NB4 (cell line): Measurements from ENCODE around the gene TMEM101.
"Not testable (repeated sequence)": the region's sequence is repeated elsewhere in the genome, so short reads cannot be mapped to it uniquely, and the experiment has no call there.

Experiments
- DNase-seq: peaks from one replicate; pipeline ENCODE4 v3.0.0; 2010; ENCODE audit warnings: low read depth
- H3K4me3 ChIP-seq: one replicate; pipeline ENCODE4 v1.5.1; 2011; ENCODE audit warnings: mild to moderate bottlenecking, low read depth, low read length, moderate library complexity
- MYC ChIP-seq: IDR thresholded peaks from 2 replicates; pipeline ENCODE4 v1.6.1; 2011; ENCODE audit warnings: low read depth, low read length
- POLR2A ChIP-seq: IDR thresholded peaks from 2 replicates; pipeline ENCODE4 v1.6.1; 2011; ENCODE audit warnings: mild to moderate bottlenecking; ENCODE audit not compliant: insufficient read length; ENCODE audit errors: extremely low read depth
- TF ChIP-seq, protein P1 (sequence below): IDR thresholded peaks from 2 replicates; pipeline ENCODE4 v1.6.1; 2011; ENCODE audit warnings: low read depth, low read length
- TF ChIP-seq, protein P2 (sequence below): IDR thresholded peaks from one replicate; pipeline ENCODE4 v1.5.1; 2012; ENCODE audit warnings: low read depth, low read length

TMEM101 gene

DNA sequence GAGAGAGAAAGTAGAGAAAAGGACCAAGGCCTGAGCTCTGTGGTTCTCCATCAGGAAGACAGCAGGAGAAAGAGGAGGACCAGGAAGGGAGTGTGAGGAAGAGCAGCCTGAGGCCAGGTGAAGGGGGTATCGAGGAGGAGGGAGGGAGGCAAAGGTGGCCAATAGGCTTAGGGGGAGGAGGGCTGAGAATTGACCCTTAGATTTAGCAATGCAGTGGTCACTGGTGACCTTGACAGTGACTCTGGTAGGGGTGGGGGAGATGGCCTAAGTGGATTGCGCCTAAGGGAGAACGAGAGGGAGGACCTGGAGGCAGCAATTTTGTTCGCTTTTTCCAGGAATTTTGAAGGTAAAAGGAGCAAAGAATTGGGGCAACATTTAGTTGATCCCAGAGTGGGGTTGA lies 15.7 kb downstream of the TMEM101 start:
- H3K4me3 ChIP-seq: no peak overlapping the region
- TF ChIP-seq POLR2A (no peak), MYC (no peak)
- TF ChIP-seq, protein P1, sequence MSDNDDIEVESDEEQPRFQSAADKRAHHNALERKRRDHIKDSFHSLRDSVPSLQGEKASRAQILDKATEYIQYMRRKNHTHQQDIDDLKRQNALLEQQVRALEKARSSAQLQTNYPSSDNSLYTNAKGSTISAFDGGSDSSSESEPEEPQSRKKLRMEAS: no peak
- TF ChIP-seq, protein P2, sequence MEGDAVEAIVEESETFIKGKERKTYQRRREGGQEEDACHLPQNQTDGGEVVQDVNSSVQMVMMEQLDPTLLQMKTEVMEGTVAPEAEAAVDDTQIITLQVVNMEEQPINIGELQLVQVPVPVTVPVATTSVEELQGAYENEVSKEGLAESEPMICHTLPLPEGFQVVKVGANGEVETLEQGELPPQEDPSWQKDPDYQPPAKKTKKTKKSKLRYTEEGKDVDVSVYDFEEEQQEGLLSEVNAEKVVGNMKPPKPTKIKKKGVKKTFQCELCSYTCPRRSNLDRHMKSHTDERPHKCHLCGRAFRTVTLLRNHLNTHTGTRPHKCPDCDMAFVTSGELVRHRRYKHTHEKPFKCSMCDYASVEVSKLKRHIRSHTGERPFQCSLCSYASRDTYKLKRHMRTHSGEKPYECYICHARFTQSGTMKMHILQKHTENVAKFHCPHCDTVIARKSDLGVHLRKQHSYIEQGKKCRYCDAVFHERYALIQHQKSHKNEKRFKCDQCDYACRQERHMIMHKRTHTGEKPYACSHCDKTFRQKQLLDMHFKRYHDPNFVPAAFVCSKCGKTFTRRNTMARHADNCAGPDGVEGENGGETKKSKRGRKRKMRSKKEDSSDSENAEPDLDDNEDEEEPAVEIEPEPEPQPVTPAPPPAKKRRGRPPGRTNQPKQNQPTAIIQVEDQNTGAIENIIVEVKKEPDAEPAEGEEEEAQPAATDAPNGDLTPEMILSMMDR: no peak
- DNase-seq: no peak

DNA sequence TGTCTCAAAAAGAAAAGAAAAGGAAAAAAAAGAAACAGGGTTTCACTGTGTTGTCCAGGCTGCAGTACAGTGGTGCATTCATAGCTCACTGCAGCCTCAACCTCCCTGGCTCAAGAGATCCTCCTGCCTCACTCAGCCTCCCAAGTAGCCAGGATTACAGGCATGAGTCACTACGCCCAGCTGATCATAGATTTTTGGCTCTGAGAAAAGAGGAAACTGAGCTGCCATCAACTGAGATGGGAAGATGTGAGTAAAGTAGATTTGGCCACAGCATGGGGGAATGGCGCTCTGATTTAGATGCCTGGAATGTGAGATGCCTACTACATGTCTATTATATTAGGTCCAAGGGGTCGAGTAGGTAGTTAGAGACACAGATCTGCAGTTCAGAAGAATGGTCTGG lies 16.2 kb downstream of the TMEM101 start:
- H3K4me3 ChIP-seq: no peak overlapping the region
- TF ChIP-seq MYC (no peak), POLR2A (no peak)
- TF ChIP-seq, protein P2: no peak
- TF ChIP-seq, protein P1: no peak
- peak; percentile 65 for DNase-seq

DNA sequence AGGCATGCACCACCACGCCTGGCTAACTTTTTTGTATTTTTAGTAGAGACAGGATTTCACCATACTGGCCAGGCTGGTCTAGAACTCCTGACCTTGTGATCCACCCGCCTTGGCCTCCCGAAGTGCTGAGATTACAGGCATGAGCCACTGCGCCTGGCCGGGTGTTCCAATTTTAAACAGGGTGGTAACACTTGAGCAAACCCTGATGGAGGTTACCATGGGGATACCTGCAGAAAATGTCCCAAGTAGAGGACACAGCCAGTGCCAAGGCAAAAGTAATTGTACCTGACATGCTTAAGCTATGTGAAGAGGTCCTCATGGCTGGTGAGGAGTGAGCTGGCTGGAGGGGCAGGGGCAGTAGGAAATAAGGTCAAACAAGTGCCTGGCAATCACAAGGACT lies 17.6 kb downstream of the TMEM101 start:
- DNase-seq, H3K4me3 ChIP-seq: not testable (repeated sequence)

DNA sequence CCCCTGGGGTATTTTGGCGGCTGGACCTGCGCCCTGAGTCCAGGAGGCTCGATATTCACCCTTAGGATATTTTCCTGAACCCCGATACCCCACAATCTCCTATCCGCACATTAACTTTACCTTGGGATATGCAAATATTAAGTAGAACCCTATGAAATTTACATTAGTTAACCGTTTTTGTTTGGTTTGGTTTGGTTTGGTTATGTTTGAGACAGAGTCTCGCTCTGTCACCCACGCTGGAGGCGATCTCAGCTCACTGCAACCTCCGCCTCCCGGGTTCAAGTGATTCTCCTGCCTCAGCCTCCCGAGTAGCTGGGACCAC lies 19.7 kb downstream of the TMEM101 start:
- no peak overlapping the region for H3K4me3 ChIP-seq
- no peak for TF ChIP-seq MYC
- TF ChIP-seq, protein P1: no peak
- no peak for TF ChIP-seq POLR2A
- TF ChIP-seq, protein P2: no peak
- no peak for DNase-seq

DNA sequence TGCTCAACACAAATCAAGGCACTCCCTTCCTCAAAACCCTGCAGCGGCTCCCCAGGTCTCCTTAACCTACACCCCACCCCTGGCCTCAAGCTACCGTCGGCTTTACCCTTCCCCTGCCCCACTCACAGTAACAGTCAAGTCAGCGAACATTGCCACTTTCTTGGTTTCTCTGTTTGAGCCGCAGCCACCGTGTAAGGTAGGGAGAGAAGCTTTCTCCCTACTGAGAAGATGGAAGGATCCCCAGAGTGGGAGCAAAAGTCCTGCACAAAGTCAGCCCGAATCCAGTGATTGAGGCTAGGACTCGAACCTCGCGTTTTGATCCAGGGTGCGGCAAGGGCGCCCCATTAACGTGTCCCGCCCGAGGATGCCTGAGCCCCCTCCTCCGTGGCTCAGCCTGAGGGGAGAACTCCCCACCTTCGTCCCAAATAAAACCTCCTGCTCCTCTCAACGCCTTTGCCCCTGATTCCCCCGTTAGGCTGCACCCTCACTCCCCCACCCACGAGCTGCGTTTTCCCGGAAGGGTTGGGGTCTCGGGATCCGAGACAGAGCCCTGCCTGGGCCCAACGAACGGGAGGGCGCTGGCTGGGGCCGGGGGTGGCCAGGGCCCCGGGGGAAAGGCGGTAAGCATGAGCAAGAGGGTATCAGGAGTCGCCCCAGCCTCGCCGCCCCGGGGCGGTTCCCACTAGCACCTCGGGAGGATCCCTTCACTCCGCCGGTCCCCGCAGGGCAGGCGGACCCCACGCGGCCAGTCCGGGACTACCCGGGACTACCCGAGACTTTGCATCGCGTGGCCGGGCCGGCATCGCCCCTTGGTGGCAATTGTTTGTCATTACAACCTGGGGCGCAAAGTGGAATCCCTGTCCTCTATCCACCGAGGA lies 20.3 kb downstream of the TMEM101 start:
- DNase-seq: peak; percentile 57
- TF ChIP-seq POLR2A (no peak), MYC (no peak)
- TF ChIP-seq, protein P2: peak; percentile 58
- TF ChIP-seq, protein P1: peak; percentile 54; the same call in 1 of the 2 replicates
- no peak overlapping the region for H3K4me3 ChIP-seq

DNA sequence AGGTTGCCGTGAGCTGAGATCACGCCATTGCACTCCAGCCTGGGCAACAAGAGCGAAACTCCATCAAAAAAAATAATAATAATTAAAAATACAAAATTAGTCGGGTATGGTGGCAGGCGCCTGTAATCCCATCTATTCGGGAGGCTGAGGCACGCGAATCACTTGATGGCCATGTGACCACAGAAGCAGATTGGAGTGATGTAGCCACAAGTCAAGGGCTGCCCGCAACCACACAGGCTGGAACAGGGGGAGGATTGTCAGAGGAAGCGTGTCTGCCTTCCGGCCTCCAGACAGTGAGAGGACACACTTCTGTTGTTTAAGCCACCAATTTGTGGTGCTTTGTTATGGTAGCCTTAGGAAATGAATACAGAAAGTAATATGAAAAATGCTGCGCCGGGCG lies 22.1 kb downstream of the TMEM101 start:
- H3K4me3 ChIP-seq: no peak overlapping the region
- DNase-seq: peak; percentile 27
- TF ChIP-seq, protein P2: no peak
- TF ChIP-seq POLR2A: no peak
- TF ChIP-seq, protein P1: no peak
- no peak for TF ChIP-seq MYC
